Activated CD8-positive, alpha-beta T cell treated with anti-CD3 and anti-CD28 coated beads, Interleukin-2, amount 10 ng/mL, durations not matched to agents 7 days and 5 days (primary cell): ENCODE measurements around the gene EFEMP2. TPM values are rescaled to one million over a fixed set of nuclear protein-coding genes. Genes with fewer than 3 reads are reported as not detected.

Source experiments
- ATAC-seq: fragments of 150-1000 bp; cut with Tn5 transposase; one replicate; pipeline ENCODE4 v1.10.0; 2021; ENCODE audit warnings: moderate library complexity
- CTCF ChIA-PET: fragments of 350-600 bp; sonication (Branson Sonifier 250); formaldehyde crosslinking; loops from one replicate; lab custom pipeline; 2021; ENCODE audit warnings: antibody characterized with exemption; lab: Charles Lee
- POLR2A ChIA-PET: fragments of 350-600 bp; sonication (Branson Sonifier 250); formaldehyde crosslinking; loops from one replicate; lab custom pipeline; 2021; ENCODE audit warnings: antibody characterized with exemption; lab: Charles Lee
- DNase-seq: peaks from one replicate; pipeline ENCODE4 v3.0.0-alpha.2; 2020
- H3K27ac Mint-ChIP-seq: one replicate; pipeline ENCODE4 v1.8.0; 2021; ENCODE audit warnings: mild to moderate bottlenecking, mixed read lengths
- H3K27me3 Mint-ChIP-seq: one replicate; pipeline ENCODE4 v1.8.0; 2021; ENCODE audit warnings: low read depth, mixed read lengths
- H3K36me3 Mint-ChIP-seq: one replicate; pipeline ENCODE4 v1.8.0; 2021; ENCODE audit warnings: low read depth, mixed read lengths
- H3K4me1 Mint-ChIP-seq: one replicate; pipeline ENCODE4 v1.8.0; 2021; ENCODE audit warnings: low read depth, mixed read lengths
- H3K4me3 Mint-ChIP-seq: one replicate; pipeline ENCODE4 v1.8.0; 2021; ENCODE audit warnings: mild to moderate bottlenecking, mixed read lengths
- H3K9me3 Mint-ChIP-seq: one replicate; pipeline ENCODE4 v1.8.0; 2022; ENCODE audit warnings: mixed read lengths; ENCODE audit not compliant: insufficient read depth
- total RNA-seq, 2 experiments: library from RNA; stranded (reverse); gene quantifications; one replicate each; pipeline ENCODE4 v1.2.3, GENCODE V29; 2021

Gene EFEMP2
- total RNA-seq, 2 experiments from 2014 or later: 4.8 to 5.0 TPM

GRCh38 chr11:65871811-65872548, 620 bp downstream of the EFEMP2 start:
- Mint-ChIP-seq H3K4me3 (peak overlapping the region; percentile 40), H3K36me3 (peaks cover 10% of the 10 kb centered on the region), H3K9me3 (no peaks in the 10 kb centered on the region), H3K27ac (peak overlapping the region; percentile 60), H3K27me3 (peaks cover 5% of the 10 kb centered on the region), H3K4me1 (peaks cover 59% of the 10 kb centered on the region)
- ATAC-seq (no peak), DNase-seq (no peak)
- ChIA-PET CTCF (interaction anchor here (1.6 to 18.4 kb wide), 3 partner anchors 12 to 160 kb away, joined by 3 to 584 read pairs (median 90); partner anchors contain the start of genes CCDC85B, CTSW, FIBP and KAT5), POLR2A (interaction anchor here (0.8 to 6.6 kb wide), 8 partner anchors 9 to 396 kb away, joined by 3 to 143 read pairs (median 6); partner anchors contain the start of genes CCDC85B, CFL1, CTSW and KAT5)

- Mint-ChIP-seq H3K27ac (peak overlapping the region; percentile 64), H3K36me3 (peaks cover 15% of the 10 kb centered on the region), H3K4me3 (no peak overlapping the region), H3K4me1 (peaks cover 52% of the 10 kb centered on the region), H3K27me3 (peaks cover 5% of the 10 kb centered on the region), H3K9me3 (no peaks in the 10 kb centered on the region)
- no peak for ATAC-seq
- DNase-seq: no peak
- CTCF ChIA-PET: interaction anchor here (1.6 to 18.4 kb wide), 3 partner anchors 11 to 159 kb away, joined by 3 to 584 read pairs (median 90); partner anchors contain the start of genes CCDC85B, CTSW, FIBP and KAT5
- POLR2A ChIA-PET: interaction anchor here (0.7 to 6.6 kb wide), 9 partner anchors 10 to 397 kb away, joined by 3 to 143 read pairs (median 5); partner anchors contain the start of genes CCDC85B, CFL1, CTSW and KAT5
These were observed 1.6 kb downstream of the EFEMP2 start for GRCh38 chr11:65870706-65871681.

GRCh38 chr11:65870307-65870658, 2.3 kb downstream of the EFEMP2 start:
- Mint-ChIP-seq H3K4me1 (peaks cover 52% of the 10 kb centered on the region), H3K27ac (peak overlapping the region; percentile 64), H3K36me3 (peaks cover 20% of the 10 kb centered on the region), H3K9me3 (no peaks in the 10 kb centered on the region), H3K27me3 (peaks cover 5% of the 10 kb centered on the region), H3K4me3 (no peak overlapping the region)
- DNase-seq: no peak
- no peak for ATAC-seq
- ChIA-PET CTCF (interaction anchor here (1.6 to 18.4 kb wide), 3 partner anchors 10 to 158 kb away, joined by 3 to 584 read pairs (median 90); partner anchors contain the start of genes CCDC85B, CTSW, FIBP and KAT5), POLR2A (interaction anchor here (2.2 to 6.6 kb wide), 3 partner anchors 10 to 18 kb away, joined by 10 to 143 read pairs (median 20); partner anchors contain the start of genes CFL1, CTSW and MUS81)

DNA sequence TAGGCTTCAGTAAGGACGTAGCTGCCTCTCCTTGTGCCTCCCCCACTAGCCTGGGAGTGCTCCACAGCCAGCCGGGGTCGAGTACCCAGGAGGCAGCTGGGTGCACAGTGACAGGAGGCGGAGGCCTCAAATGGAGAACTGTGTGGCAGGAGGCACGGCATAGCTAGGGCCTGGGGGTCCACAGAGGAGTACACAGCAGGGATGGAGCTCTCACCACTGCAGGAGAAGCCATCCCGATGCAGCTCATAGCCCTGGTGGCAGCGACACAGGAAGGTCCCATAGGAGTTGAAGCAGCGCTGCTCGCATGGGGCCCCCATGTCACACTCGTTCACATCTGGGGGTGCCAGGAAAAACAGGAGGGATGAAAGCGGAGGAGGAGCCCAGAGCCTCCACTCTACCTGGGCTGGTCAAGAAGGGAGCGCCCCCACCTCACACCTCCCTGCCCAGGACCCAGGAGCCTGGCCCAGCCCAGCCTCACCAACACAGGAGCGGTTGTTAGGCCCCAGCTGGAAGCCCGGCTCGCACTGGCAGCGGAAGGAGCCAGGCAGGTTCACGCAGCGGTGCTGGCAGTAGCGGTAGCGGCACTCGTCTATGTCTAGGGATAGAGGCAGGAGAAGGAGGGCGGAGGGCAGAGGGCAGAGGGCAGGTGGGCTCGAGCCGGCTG, 2.8 kb downstream of the EFEMP2 start:
- Mint-ChIP-seq H3K4me1 (peaks cover 56% of the 10 kb centered on the region), H3K27me3 (peaks cover 5% of the 10 kb centered on the region), H3K4me3 (no peak overlapping the region), H3K27ac (no peak overlapping the region), H3K36me3 (peaks cover 24% of the 10 kb centered on the region), H3K9me3 (no peaks in the 10 kb centered on the region)
- ChIA-PET POLR2A (interaction anchor here (1.3 to 6.6 kb wide), 4 partner anchors 9 to 21 kb away, joined by 6 to 143 read pairs (median 14); partner anchors contain the start of genes CCDC85B, CFL1, CTSW and MUS81), CTCF (interaction anchor here (1.4 to 18.4 kb wide), 3 partner anchors 10 to 176 kb away, joined by 3 to 584 read pairs (median 90); partner anchors contain the start of genes CCDC85B, CTSW, FIBP and MUS81)
- DNase-seq (no peak), ATAC-seq (no peak)

DNA sequence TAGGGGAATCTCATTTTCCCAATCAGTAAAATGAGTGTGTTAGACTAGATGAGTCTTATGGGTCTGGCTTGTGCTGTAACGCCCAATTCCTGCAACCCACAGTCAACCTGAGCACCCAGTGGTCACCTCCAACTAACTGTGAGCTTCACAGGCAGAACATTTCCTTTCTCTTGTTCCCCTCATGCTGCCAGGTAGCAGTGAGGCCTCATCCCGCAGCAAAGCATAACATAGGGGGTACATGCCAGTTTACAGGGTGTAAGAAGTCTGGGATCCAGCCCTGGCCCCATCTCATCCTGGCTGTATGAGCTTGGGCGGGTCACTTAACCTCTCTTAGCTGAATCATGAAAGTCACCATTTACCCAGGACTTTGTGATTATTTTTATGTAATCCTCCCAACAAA, 3.7 kb downstream of the EFEMP2 start:
- ATAC-seq (no peak), DNase-seq (no peak)
- H3K27ac Mint-ChIP-seq: no peak overlapping the region
- POLR2A ChIA-PET: interaction anchor here (1.3 to 6.6 kb wide), 3 partner anchors 9 to 22 kb away, joined by 6 to 143 read pairs (median 9); partner anchors contain the start of genes CCDC85B, CFL1 and MUS81
- H3K9me3 Mint-ChIP-seq: no peaks in the 10 kb centered on the region
- CTCF ChIA-PET: interaction anchor here (1.4 to 18.4 kb wide), 3 partner anchors 9 to 177 kb away, joined by 3 to 584 read pairs (median 90); partner anchors contain the start of genes CCDC85B, CTSW, FIBP and MUS81
- peaks cover 28% of the 10 kb centered on the region for H3K36me3 Mint-ChIP-seq
- peaks cover 56% of the 10 kb centered on the region for H3K4me1 Mint-ChIP-seq
- H3K27me3 Mint-ChIP-seq: peaks cover 5% of the 10 kb centered on the region
- no peak overlapping the region for H3K4me3 Mint-ChIP-seq

DNA sequence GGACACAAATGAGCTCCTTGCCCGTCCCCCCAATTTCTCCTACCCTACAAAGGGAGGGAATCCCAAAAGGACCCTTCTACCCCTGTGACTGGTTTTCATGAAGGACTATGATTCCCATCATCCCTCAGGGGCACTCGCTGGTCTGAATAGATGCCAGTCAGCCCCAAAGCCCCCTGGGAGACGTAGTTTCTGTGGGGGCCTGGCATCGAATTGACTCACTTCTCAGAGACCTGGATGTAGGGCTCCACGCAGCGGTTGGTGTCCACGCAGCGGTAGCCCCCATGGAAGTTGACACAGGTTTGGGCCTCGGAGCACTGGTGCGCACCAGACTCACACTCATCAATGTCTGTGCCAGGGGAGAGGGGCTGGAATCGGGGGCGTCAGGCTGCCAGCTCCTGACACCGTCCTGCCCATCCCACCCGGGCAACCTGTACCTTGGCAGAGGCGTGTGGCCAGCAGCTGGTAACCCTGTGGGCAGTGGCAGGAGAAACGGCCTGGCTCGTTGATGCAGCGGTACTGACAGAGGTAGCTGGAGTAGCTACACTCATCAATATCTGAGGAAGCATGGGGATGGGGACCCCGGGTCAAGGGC, 4.4 kb downstream of the EFEMP2 start:
- ATAC-seq (no peak), DNase-seq (no peak)
- CTCF ChIA-PET: interaction anchor here (4.7 to 18.4 kb wide), 2 partner anchors 8 to 17 kb away, joined by 90 to 584 read pairs; partner anchors contain the start of genes CCDC85B, CTSW, FIBP and MUS81
- Mint-ChIP-seq H3K4me3 (no peak overlapping the region), H3K9me3 (no peaks in the 10 kb centered on the region), H3K4me1 (peaks cover 49% of the 10 kb centered on the region), H3K27ac (no peak overlapping the region), H3K36me3 (peaks cover 35% of the 10 kb centered on the region), H3K27me3 (peaks cover 3% of the 10 kb centered on the region)
- POLR2A ChIA-PET: interaction anchor here (1.7 to 6.6 kb wide), 2 partner anchors 8 to 16 kb away, joined by 9 to 143 read pairs; partner anchors contain the start of genes CFL1 and MUS81

DNA sequence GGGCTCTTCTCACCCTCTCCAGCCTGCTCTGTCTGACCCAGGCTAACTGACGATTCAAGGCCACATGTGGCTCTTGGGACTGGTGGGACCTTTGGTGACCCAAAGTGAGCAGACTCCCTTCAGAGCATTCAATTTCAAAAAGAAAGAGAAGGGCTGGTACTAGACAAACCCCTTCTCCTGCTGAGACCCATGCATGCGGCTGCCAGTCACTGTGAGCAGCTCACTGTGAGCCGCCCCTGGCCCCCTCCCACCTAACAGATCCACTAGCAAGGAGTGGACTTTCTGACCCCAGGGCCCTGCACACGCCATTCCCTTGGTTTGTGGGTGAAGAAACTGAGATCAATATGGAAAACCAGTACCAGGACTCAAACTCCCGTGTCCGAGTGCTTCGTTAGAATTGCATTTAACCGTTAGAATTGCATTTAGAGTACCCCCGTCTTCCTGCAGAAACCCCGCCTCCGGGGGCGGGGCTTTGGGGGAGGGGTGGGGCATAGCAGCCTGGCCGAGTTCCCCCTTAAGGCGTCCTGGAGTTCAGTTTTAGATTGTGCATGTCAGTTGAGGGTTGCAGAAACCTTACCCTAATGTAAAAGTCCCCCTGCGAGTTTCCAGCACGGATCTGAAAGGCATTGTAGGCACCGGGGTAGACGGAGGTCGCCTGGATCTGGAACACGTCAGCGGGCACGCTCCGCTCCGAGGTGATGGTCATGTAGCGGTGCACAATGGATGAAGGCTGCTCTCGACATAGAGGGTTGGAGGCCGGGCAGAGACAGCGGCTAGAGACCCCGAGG, 5.1 kb downstream of the EFEMP2 start:
- Mint-ChIP-seq H3K36me3 (peaks cover 42% of the 10 kb centered on the region), H3K9me3 (no peaks in the 10 kb centered on the region), H3K27ac (no peak overlapping the region), H3K27me3 (no peaks in the 10 kb centered on the region), H3K4me1 (peaks cover 51% of the 10 kb centered on the region), H3K4me3 (no peak overlapping the region)
- no peak for DNase-seq
- no peak for ATAC-seq
- CTCF ChIA-PET: interaction anchor here (18.4 kb wide), 1 partner anchor 18 kb away, joined by 584 read pairs; the partner anchor contains the start of genes CCDC85B, CTSW and FIBP
- POLR2A ChIA-PET: interaction anchor here (1.5 to 1.7 kb wide), 2 partner anchors 15 to 21 kb away, joined by 4 to 9 read pairs; partner anchors contain the start of gene FIBP

GRCh38 chr11:65866509-65867283, 5.9 kb downstream of the EFEMP2 start:
- Mint-ChIP-seq H3K36me3 (peaks cover 50% of the 10 kb centered on the region), H3K27me3 (no peaks in the 10 kb centered on the region), H3K4me3 (no peak overlapping the region), H3K9me3 (no peaks in the 10 kb centered on the region), H3K27ac (no peak overlapping the region), H3K4me1 (peaks cover 55% of the 10 kb centered on the region)
- ChIA-PET CTCF (interaction anchor here (1.0 to 18.4 kb wide), 2 partner anchors 15 to 18 kb away, joined by 3 to 584 read pairs; partner anchors contain the start of genes CCDC85B, CTSW and FIBP), POLR2A (interaction anchor here (0.6 to 1.6 kb wide), 4 partner anchors 13 to 24 kb away, joined by 3 to 7 read pairs (median 4); partner anchors contain the start of genes CCDC85B, CTSW and FIBP)
- no peak for DNase-seq
- no peak for ATAC-seq
